SK-N-SH treated with all-trans-retinoic acid at 6 μM for 48 hours (cell line): Measurements from ENCODE around the gene TRIML1.

Experiments used
- ATAC-seq: fragments of 200-7000 bp; cut with Tn5 transposase; 3 replicates; pipeline ENCODE4 v1.9.1; 2020; ENCODE audit warnings: mild to moderate bottlenecking, moderate library complexity
- ARNTL ChIP-seq: fragments of 450-650 bp; formaldehyde crosslinking; IDR thresholded peaks from 2 replicates; pipeline ENCODE4 v1.5.0; 2020; ENCODE audit warnings: low read depth, mild to moderate bottlenecking, moderate library complexity, borderline replicate concordance
- BACH2 ChIP-seq: fragments of 250-450 bp; sonication (Bioruptor Pico); IDR thresholded peaks from 2 replicates; pipeline ENCODE4 v1.9.0; 2021; ENCODE audit warnings: mild to moderate bottlenecking, borderline replicate concordance
- CSDC2 ChIP-seq: fragments of 250-450 bp; sonication (Bioruptor Pico); IDR thresholded peaks from 2 replicates; pipeline ENCODE4 v1.5.0; 2020; ENCODE audit warnings: mild to moderate bottlenecking, moderate library complexity
- ESRRG ChIP-seq: fragments of 250-450 bp; sonication (Bioruptor Pico); IDR thresholded peaks from 2 replicates; pipeline ENCODE4 v1.6.1; 2021; ENCODE audit warnings: mild to moderate bottlenecking
- GLIS3 ChIP-seq: fragments of 250-450 bp; sonication (Bioruptor Pico); IDR thresholded peaks from 2 replicates; pipeline ENCODE4 v1.5.0; 2020; ENCODE audit warnings: mild to moderate bottlenecking, moderate library complexity
- ISL1 ChIP-seq: fragments of 250-450 bp; sonication (Bioruptor Pico); IDR thresholded peaks from 2 replicates; pipeline ENCODE4 v2.1.2; 2022; ENCODE audit warnings: mild to moderate bottlenecking, moderate library complexity
- PPARA ChIP-seq: fragments of 250-450 bp; sonication (Bioruptor Pico); IDR thresholded peaks from 2 replicates; pipeline ENCODE4 v1.5.0; 2020; ENCODE audit warnings: mild to moderate bottlenecking, borderline replicate concordance
- RARB ChIP-seq: fragments of 250-450 bp; sonication (Bioruptor Pico); IDR thresholded peaks from 2 replicates; pipeline ENCODE4 v1.8.0; 2021; ENCODE audit warnings: mild to moderate bottlenecking, moderate library complexity
- SNAI2 ChIP-seq: fragments of 250-450 bp; sonication (Bioruptor Pico); IDR thresholded peaks from 2 replicates; pipeline ENCODE4 v1.5.0; 2020; ENCODE audit warnings: mild to moderate bottlenecking, moderate library complexity
- TOX ChIP-seq: fragments of 250-450 bp; sonication (Bioruptor Pico); IDR thresholded peaks from 2 replicates; pipeline ENCODE4 v1.8.0; 2021; ENCODE audit warnings: mild to moderate bottlenecking, moderate library complexity, borderline replicate concordance
- ZC3H10 ChIP-seq: fragments of 250-450 bp; sonication (Bioruptor Pico); IDR thresholded peaks from 2 replicates; pipeline ENCODE4 v1.5.1; 2021; ENCODE audit warnings: mild to moderate bottlenecking, moderate library complexity
- ZFP3 ChIP-seq: fragments of 250-450 bp; sonication (Bioruptor Pico); IDR thresholded peaks from 2 replicates; pipeline ENCODE4 v1.5.0; 2020; ENCODE audit warnings: mild to moderate bottlenecking, moderate library complexity
- ZFP30 ChIP-seq: fragments of 450-650 bp; formaldehyde crosslinking; IDR thresholded peaks from 2 replicates; pipeline ENCODE4 v1.5.0; 2022; ENCODE audit warnings: mild to moderate bottlenecking, moderate library complexity
- ZNF565 ChIP-seq: fragments of 450-650 bp; formaldehyde crosslinking; conservative IDR thresholded peaks from 2 replicates; pipeline ENCODE4 v1.5.0; 2020; ENCODE audit warnings: low read depth, mild to moderate bottlenecking, moderate library complexity
- ZNF70 ChIP-seq: fragments of 450-650 bp; formaldehyde crosslinking; IDR thresholded peaks from 2 replicates; pipeline ENCODE4 v1.5.0; 2020; ENCODE audit warnings: mild to moderate bottlenecking, moderate library complexity
- ZNF8 ChIP-seq: fragments of 450-650 bp; formaldehyde crosslinking; IDR thresholded peaks from 2 replicates; pipeline ENCODE4 v1.5.0; 2020; ENCODE audit warnings: mild to moderate bottlenecking, moderate library complexity
- TF ChIP-seq, protein P1 (sequence below): fragments of 250-450 bp; sonication (Bioruptor Pico); IDR thresholded peaks from 2 replicates; pipeline ENCODE4 v1.8.0; 2021; ENCODE audit warnings: low read depth, mild to moderate bottlenecking, moderate library complexity, borderline replicate concordance
- TF ChIP-seq, protein P2 (sequence below): fragments of 250-450 bp; sonication (Bioruptor Pico); IDR thresholded peaks from 2 replicates; pipeline ENCODE4 v1.5.1; 2021; ENCODE audit warnings: mild to moderate bottlenecking, moderate library complexity
- TF ChIP-seq, protein P3 (sequence below): fragments of 250-450 bp; sonication (Bioruptor Pico); IDR thresholded peaks from 2 replicates; pipeline ENCODE4 v1.8.0; 2020; ENCODE audit warnings: mild to moderate bottlenecking, moderate library complexity, borderline replicate concordance
- TF ChIP-seq, protein P4 (sequence below): fragments of 250-450 bp; sonication (Bioruptor Pico); IDR thresholded peaks from 2 replicates; pipeline ENCODE4 v1.5.0; 2020; ENCODE audit warnings: mild to moderate bottlenecking, moderate library complexity
- TF ChIP-seq, protein P5 (sequence below): fragments of 250-450 bp; sonication (Bioruptor Pico); IDR thresholded peaks from 2 replicates; pipeline ENCODE4 v1.5.1; 2020; ENCODE audit warnings: low read depth, mild to moderate bottlenecking, moderate library complexity

TRIML1 gene

DNA sequence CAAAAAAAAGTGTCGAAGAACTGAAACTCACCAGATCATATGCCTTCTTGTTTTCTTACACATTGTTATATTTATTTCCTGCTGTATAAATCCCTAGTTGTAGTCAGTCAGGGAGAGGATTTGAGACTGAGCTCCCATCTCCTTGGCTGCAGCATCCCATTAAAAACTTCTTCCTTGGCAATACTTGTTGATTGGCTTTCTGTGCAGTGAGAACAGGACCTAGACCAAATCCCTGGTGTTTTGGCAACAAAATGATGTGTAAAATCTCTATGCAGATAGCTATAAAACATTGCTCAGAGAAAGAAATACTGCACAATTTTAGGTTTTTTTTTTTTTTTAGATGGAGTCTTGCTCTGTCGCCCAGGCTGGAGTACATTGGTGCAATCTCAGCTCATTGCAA lies 47.9 kb downstream of the TRIML1 start:
- no peak for ATAC-seq
- no peak for TF ChIP-seq GLIS3 (CRISPR knock-in tag)
- TF ChIP-seq CSDC2 (CRISPR knock-in tag), result no peak
- TF ChIP-seq RARB (CRISPR knock-in tag), result no peak
- TF ChIP-seq ZFP3, result no peak
- TF ChIP-seq, protein P1, sequence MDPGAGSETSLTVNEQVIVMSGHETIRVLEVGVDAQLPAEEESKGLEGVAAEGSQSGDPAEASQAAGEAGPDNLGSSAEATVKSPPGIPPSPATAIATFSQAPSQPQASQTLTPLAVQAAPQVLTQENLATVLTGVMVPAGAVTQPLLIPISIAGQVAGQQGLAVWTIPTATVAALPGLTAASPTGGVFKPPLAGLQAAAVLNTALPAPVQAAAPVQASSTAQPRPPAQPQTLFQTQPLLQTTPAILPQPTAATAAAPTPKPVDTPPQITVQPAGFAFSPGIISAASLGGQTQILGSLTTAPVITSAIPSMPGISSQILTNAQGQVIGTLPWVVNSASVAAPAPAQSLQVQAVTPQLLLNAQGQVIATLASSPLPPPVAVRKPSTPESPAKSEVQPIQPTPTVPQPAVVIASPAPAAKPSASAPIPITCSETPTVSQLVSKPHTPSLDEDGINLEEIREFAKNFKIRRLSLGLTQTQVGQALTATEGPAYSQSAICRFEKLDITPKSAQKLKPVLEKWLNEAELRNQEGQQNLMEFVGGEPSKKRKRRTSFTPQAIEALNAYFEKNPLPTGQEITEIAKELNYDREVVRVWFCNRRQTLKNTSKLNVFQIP (CRISPR knock-in tag), result no peak
- no peak for TF ChIP-seq ZNF8 (CRISPR knock-in tag)
- no peak for TF ChIP-seq ZNF70 (CRISPR knock-in tag)
- TF ChIP-seq PPARA (CRISPR knock-in tag), result no peak
- no peak for TF ChIP-seq ZC3H10 (CRISPR knock-in tag)
- TF ChIP-seq ISL1, result no peak
- no peak for TF ChIP-seq TOX (CRISPR knock-in tag)
- no peak for TF ChIP-seq ZNF565 (CRISPR knock-in tag)
- TF ChIP-seq, protein P2, sequence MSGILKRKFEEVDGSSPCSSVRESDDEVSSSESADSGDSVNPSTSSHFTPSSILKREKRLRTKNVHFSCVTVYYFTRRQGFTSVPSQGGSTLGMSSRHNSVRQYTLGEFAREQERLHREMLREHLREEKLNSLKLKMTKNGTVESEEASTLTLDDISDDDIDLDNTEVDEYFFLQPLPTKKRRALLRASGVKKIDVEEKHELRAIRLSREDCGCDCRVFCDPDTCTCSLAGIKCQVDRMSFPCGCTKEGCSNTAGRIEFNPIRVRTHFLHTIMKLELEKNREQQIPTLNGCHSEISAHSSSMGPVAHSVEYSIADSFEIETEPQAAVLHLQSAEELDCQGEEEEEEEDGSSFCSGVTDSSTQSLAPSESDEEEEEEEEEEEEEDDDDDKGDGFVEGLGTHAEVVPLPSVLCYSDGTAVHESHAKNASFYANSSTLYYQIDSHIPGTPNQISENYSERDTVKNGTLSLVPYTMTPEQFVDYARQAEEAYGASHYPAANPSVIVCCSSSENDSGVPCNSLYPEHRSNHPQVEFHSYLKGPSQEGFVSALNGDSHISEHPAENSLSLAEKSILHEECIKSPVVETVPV (CRISPR knock-in tag), result no peak
- TF ChIP-seq ESRRG (CRISPR knock-in tag), result no peak
- TF ChIP-seq, protein P3, sequence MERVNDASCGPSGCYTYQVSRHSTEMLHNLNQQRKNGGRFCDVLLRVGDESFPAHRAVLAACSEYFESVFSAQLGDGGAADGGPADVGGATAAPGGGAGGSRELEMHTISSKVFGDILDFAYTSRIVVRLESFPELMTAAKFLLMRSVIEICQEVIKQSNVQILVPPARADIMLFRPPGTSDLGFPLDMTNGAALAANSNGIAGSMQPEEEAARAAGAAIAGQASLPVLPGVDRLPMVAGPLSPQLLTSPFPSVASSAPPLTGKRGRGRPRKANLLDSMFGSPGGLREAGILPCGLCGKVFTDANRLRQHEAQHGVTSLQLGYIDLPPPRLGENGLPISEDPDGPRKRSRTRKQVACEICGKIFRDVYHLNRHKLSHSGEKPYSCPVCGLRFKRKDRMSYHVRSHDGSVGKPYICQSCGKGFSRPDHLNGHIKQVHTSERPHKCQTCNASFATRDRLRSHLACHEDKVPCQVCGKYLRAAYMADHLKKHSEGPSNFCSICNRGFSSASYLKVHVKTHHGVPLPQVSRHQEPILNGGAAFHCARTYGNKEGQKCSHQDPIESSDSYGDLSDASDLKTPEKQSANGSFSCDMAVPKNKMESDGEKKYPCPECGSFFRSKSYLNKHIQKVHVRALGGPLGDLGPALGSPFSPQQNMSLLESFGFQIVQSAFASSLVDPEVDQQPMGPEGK (CRISPR knock-in tag), result no peak
- TF ChIP-seq ARNTL (CRISPR knock-in tag), result no peak
- TF ChIP-seq ZFP30 (CRISPR knock-in tag), result no peak
- TF ChIP-seq, protein P4, sequence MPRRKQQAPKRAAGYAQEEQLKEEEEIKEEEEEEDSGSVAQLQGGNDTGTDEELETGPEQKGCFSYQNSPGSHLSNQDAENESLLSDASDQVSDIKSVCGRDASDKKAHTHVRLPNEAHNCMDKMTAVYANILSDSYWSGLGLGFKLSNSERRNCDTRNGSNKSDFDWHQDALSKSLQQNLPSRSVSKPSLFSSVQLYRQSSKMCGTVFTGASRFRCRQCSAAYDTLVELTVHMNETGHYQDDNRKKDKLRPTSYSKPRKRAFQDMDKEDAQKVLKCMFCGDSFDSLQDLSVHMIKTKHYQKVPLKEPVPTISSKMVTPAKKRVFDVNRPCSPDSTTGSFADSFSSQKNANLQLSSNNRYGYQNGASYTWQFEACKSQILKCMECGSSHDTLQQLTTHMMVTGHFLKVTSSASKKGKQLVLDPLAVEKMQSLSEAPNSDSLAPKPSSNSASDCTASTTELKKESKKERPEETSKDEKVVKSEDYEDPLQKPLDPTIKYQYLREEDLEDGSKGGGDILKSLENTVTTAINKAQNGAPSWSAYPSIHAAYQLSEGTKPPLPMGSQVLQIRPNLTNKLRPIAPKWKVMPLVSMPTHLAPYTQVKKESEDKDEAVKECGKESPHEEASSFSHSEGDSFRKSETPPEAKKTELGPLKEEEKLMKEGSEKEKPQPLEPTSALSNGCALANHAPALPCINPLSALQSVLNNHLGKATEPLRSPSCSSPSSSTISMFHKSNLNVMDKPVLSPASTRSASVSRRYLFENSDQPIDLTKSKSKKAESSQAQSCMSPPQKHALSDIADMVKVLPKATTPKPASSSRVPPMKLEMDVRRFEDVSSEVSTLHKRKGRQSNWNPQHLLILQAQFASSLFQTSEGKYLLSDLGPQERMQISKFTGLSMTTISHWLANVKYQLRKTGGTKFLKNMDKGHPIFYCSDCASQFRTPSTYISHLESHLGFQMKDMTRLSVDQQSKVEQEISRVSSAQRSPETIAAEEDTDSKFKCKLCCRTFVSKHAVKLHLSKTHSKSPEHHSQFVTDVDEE (CRISPR knock-in tag), result no peak

DNA sequence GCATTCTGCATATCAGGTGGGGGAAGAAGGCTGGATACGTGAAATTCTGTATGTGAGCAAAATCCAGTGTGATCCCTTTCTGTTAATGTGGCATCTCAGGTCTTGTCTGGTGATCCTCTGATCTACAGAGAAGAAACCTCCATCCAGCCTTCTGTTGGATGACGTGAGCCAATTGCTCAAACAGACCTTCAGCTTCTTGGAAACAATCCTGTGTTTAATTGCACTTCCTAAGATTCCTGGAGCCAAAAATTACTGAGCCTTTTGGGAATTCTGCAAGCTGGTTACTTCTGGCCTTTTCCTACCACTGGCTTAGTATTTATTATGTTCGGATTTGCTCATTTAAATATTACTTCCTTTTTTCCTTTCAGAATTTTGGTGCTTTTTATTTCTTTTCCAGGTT lies 51.2 kb downstream of the TRIML1 start:
- no peak for ATAC-seq
- TF ChIP-seq ISL1, result no peak
- TF ChIP-seq ZNF8 (CRISPR knock-in tag), result no peak
- no peak for TF ChIP-seq ZFP30 (CRISPR knock-in tag)
- TF ChIP-seq, protein P5, sequence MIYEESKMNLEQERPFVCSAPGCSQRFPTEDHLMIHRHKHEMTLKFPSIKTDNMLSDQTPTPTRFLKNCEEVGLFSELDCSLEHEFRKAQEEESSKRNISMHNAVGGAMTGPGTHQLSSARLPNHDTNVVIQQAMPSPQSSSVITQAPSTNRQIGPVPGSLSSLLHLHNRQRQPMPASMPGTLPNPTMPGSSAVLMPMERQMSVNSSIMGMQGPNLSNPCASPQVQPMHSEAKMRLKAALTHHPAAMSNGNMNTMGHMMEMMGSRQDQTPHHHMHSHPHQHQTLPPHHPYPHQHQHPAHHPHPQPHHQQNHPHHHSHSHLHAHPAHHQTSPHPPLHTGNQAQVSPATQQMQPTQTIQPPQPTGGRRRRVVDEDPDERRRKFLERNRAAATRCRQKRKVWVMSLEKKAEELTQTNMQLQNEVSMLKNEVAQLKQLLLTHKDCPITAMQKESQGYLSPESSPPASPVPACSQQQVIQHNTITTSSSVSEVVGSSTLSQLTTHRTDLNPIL (CRISPR knock-in tag), result no peak
- TF ChIP-seq ZNF70 (CRISPR knock-in tag), result no peak
- TF ChIP-seq GLIS3 (CRISPR knock-in tag), result no peak
- TF ChIP-seq ZC3H10 (CRISPR knock-in tag), result no peak
- TF ChIP-seq, protein P3 (CRISPR knock-in tag), result no peak
- TF ChIP-seq SNAI2 (CRISPR knock-in tag), result no peak
- no peak for TF ChIP-seq RARB (CRISPR knock-in tag)
- TF ChIP-seq, protein P4 (CRISPR knock-in tag), result no peak
- no peak for TF ChIP-seq ARNTL (CRISPR knock-in tag)
- no peak for TF ChIP-seq ESRRG (CRISPR knock-in tag)
- TF ChIP-seq BACH2 (CRISPR knock-in tag), result no peak
- TF ChIP-seq ZFP3, result no peak
- TF ChIP-seq, protein P2 (CRISPR knock-in tag), result no peak
